Measurements from ENCODE around the gene SETMAR. TPM values are rescaled to one million over a fixed set of nuclear protein-coding genes. Genes with fewer than 3 reads are reported as not detected.
"Not testable (repeated sequence)": the region's sequence is repeated elsewhere in the genome, so short reads cannot be mapped to it uniquely, and the experiment has no call there.

Gene SETMAR
- total RNA-seq, 1 experiment from 2014 or later, result 22.2 TPM

- not testable (repeated sequence) for H3K27me3 ChIP-seq; H3K4me1 ChIP-seq; H3K9me3 ChIP-seq (replicated peaks); H3K27ac ChIP-seq; H3K36me3 ChIP-seq; DNase-seq; H3K4me3 ChIP-seq
These were observed 26.6 kb downstream of the SETMAR start for GRCh38 chr3:4329806-4330205.

- no peak overlapping the region for H3K4me3 ChIP-seq
- no peak overlapping the region for H3K27ac ChIP-seq
- no peak for DNase-seq
- no peaks in the 10 kb centered on the region for H3K36me3 ChIP-seq
- H3K27me3 ChIP-seq, result no peaks in the 10 kb centered on the region
- no peaks in the 10 kb centered on the region for H3K4me1 ChIP-seq
- H3K9me3 ChIP-seq (replicated peaks), result no peaks in the 10 kb centered on the region
These were observed 28.9 kb downstream of the SETMAR start for GRCh38 chr3:4332111-4332510.

- Histone ChIP-seq H3K27me3 (no peaks in the 10 kb centered on the region), H3K36me3 (no peaks in the 10 kb centered on the region), H3K4me1 (no peaks in the 10 kb centered on the region), H3K4me3 (no peak overlapping the region), H3K9me3 (replicated peaks) (no peaks in the 10 kb centered on the region), H3K27ac (no peak overlapping the region)
- no peak for DNase-seq
These were observed 29.4 kb downstream of the SETMAR start for GRCh38 chr3:4332574-4332973.

GRCh38 chr3:4332991-4333390 lies 29.8 kb downstream of the SETMAR start:
- no peak overlapping the region for H3K4me3 ChIP-seq
- H3K9me3 ChIP-seq (replicated peaks), result no peaks in the 10 kb centered on the region
- no peaks in the 10 kb centered on the region for H3K36me3 ChIP-seq
- no peaks in the 10 kb centered on the region for H3K27me3 ChIP-seq
- H3K27ac ChIP-seq, result no peak overlapping the region
- DNase-seq, result no peak
- no peaks in the 10 kb centered on the region for H3K4me1 ChIP-seq

- H3K4me1 ChIP-seq, result no peaks in the 10 kb centered on the region
- H3K27me3 ChIP-seq, result no peaks in the 10 kb centered on the region
- no peak for DNase-seq
- H3K9me3 ChIP-seq (replicated peaks), result no peaks in the 10 kb centered on the region
- H3K27ac ChIP-seq, result no peak overlapping the region
- no peaks in the 10 kb centered on the region for H3K36me3 ChIP-seq
- no peak overlapping the region for H3K4me3 ChIP-seq
These were observed 31.4 kb downstream of the SETMAR start for GRCh38 chr3:4334548-4334947.

- no peaks in the 10 kb centered on the region for H3K9me3 ChIP-seq (replicated peaks)
- no peak overlapping the region for H3K27ac ChIP-seq
- no peaks in the 10 kb centered on the region for H3K27me3 ChIP-seq
- no peak for DNase-seq
- no peaks in the 10 kb centered on the region for H3K4me1 ChIP-seq
- H3K36me3 ChIP-seq, result no peaks in the 10 kb centered on the region
- H3K4me3 ChIP-seq, result no peak overlapping the region
These were observed 32.8 kb downstream of the SETMAR start for GRCh38 chr3:4335840-4336562.

- Histone ChIP-seq H3K9me3 (replicated peaks) (no peaks in the 10 kb centered on the region), H3K4me3 (no peak overlapping the region)
- no peak for DNase-seq
These were observed 33.8 kb downstream of the SETMAR start for GRCh38 chr3:4336850-4337546.

GRCh38 chr3:4338751-4339150 lies 35.6 kb downstream of the SETMAR start:
- DNase-seq, result no peak
- Histone ChIP-seq H3K27me3 (no peaks in the 10 kb centered on the region), H3K4me3 (no peak overlapping the region), H3K9me3 (replicated peaks) (no peaks in the 10 kb centered on the region), H3K36me3 (no peaks in the 10 kb centered on the region), H3K27ac (no peak overlapping the region), H3K4me1 (no peaks in the 10 kb centered on the region)

More at GRCh38 chr3:4336850-4337546, 33.8 kb downstream of the SETMAR start:
- H3K36me3 ChIP-seq, result no peaks in the 10 kb centered on the region
- no peaks in the 10 kb centered on the region for H3K4me1 ChIP-seq
- H3K27ac ChIP-seq, result no peak overlapping the region
- H3K27me3 ChIP-seq, result no peaks in the 10 kb centered on the region

GRCh38 chr3:4340077-4340410 lies 36.9 kb downstream of the SETMAR start:
- H3K27me3 ChIP-seq, result no peaks in the 10 kb centered on the region
- H3K4me3 ChIP-seq, result no peak overlapping the region
- no peak overlapping the region for H3K27ac ChIP-seq
- no peaks in the 10 kb centered on the region for H3K36me3 ChIP-seq
- no peak for DNase-seq
- H3K4me1 ChIP-seq, result no peaks in the 10 kb centered on the region
- no peaks in the 10 kb centered on the region for H3K9me3 ChIP-seq (replicated peaks)

- Histone ChIP-seq H3K27ac (no peak overlapping the region), H3K36me3 (no peaks in the 10 kb centered on the region), H3K27me3 (no peaks in the 10 kb centered on the region), H3K4me1 (no peaks in the 10 kb centered on the region), H3K4me3 (no peak overlapping the region), H3K9me3 (replicated peaks) (no peaks in the 10 kb centered on the region)
- no peak for DNase-seq
These were observed 37.5 kb downstream of the SETMAR start for GRCh38 chr3:4340411-4341335.

GRCh38 chr3:4341336-4341675 lies 38.1 kb downstream of the SETMAR start:
- Histone ChIP-seq H3K27me3 (no peaks in the 10 kb centered on the region), H3K27ac (no peak overlapping the region), H3K4me1 (no peaks in the 10 kb centered on the region), H3K4me3 (no peak overlapping the region), H3K9me3 (replicated peaks) (no peaks in the 10 kb centered on the region), H3K36me3 (no peaks in the 10 kb centered on the region)
- DNase-seq, result no peak

GRCh38 chr3:4343258-4343657 lies 40.1 kb downstream of the SETMAR start:
- H3K27me3 ChIP-seq, result no peaks in the 10 kb centered on the region
- no peak overlapping the region for H3K4me3 ChIP-seq
- no peaks in the 10 kb centered on the region for H3K4me1 ChIP-seq
- H3K9me3 ChIP-seq (replicated peaks), result no peaks in the 10 kb centered on the region
- DNase-seq, result no peak
- no peaks in the 10 kb centered on the region for H3K36me3 ChIP-seq
- no peak overlapping the region for H3K27ac ChIP-seq

- Histone ChIP-seq H3K4me3 (peak overlapping the region; percentile 22), H3K27ac (peak overlapping the region; percentile 43), H3K4me1 (peaks cover 18% of the 10 kb centered on the region), H3K9me3 (replicated peaks) (no peaks in the 10 kb centered on the region), H3K27me3 (no peaks in the 10 kb centered on the region), H3K36me3 (no peaks in the 10 kb centered on the region)
- DNase-seq, result peak; percentile 56 to 81
These were observed 47.6 kb downstream of the SETMAR start for GRCh38 chr3:4350789-4351163.

- Histone ChIP-seq H3K4me3 (peak overlapping the region; percentile 22), H3K9me3 (replicated peaks) (no peaks in the 10 kb centered on the region), H3K4me1 (peaks cover 23% of the 10 kb centered on the region), H3K36me3 (no peaks in the 10 kb centered on the region), H3K27ac (peak overlapping the region; percentile 43), H3K27me3 (no peaks in the 10 kb centered on the region)
- peak in 1 of 2 experiments; percentile 5 for DNase-seq
These were observed 48.1 kb downstream of the SETMAR start for GRCh38 chr3:4351164-4351855.

Data from SJCRH30 (cell line).